Loucy (cell line): ENCODE measurements around the gene SLAMF7.
A peak's percentile ranks its signal among the peaks of the same experiment; 100 is the strongest.
"Not testable (repeated sequence)": the region's sequence is repeated elsewhere in the genome, so short reads cannot be mapped to it uniquely, and the experiment has no call there.

ENCODE experiments used
- H2AFZ ChIP-seq: fragments of 200-600 bp; sonication (generic); 2 replicates; pipeline ENCODE4 v1.6.0; 2016; ENCODE audit warnings: antibody characterized with exemption, mild to moderate bottlenecking, low read length, moderate library complexity
- H3F3A ChIP-seq: fragments of 200-600 bp; 2 replicates; pipeline ENCODE4 v1.6.0; 2016; ENCODE audit warnings: antibody characterized with exemption, low read depth, mild to moderate bottlenecking
- H3K27me3 ChIP-seq: fragments of 200-600 bp; sonication (generic); 2 replicates; pipeline ENCODE4 v1.6.1; 2014; ENCODE audit warnings: low read length, mild to moderate bottlenecking; ENCODE audit not compliant: insufficient read depth, poor library complexity, severe bottlenecking
- H3K36me3 ChIP-seq: fragments of 200-600 bp; sonication (generic); 2 replicates; pipeline ENCODE4 v1.6.1; 2016; ENCODE audit warnings: low read length; ENCODE audit not compliant: insufficient read depth
- H3K4me1 ChIP-seq: fragments of 200-600 bp; sonication (generic); 2 replicates; pipeline ENCODE4 v1.5.1; 2014; ENCODE audit warnings: low read length, mild to moderate bottlenecking; ENCODE audit not compliant: insufficient read depth, poor library complexity, severe bottlenecking
- H3K4me2 ChIP-seq: fragments of 200-600 bp; sonication (generic); 2 replicates; pipeline ENCODE4 v1.6.0; 2014; ENCODE audit warnings: antibody characterized with exemption, low read length, low read depth, mild to moderate bottlenecking; ENCODE audit not compliant: poor library complexity, severe bottlenecking
- H3K4me3 ChIP-seq: fragments of 200-600 bp; sonication (generic); 2 replicates; pipeline ENCODE4 v1.5.1; 2014; ENCODE audit warnings: low read length, mild to moderate bottlenecking, mixed read lengths; ENCODE audit not compliant: poor library complexity, severe bottlenecking
- H3K79me2 ChIP-seq: fragments of 200-600 bp; sonication (generic); 2 replicates; pipeline ENCODE4 v1.6.1; 2014; ENCODE audit warnings: low read length; ENCODE audit not compliant: insufficient read depth
- H3K9ac ChIP-seq: fragments of 200-600 bp; sonication (generic); 2 replicates; pipeline ENCODE4 v1.6.0; 2014; ENCODE audit warnings: mild to moderate bottlenecking, low read depth, low read length, moderate library complexity; ENCODE audit not compliant: poor library complexity, severe bottlenecking
- H3K9me2 ChIP-seq: fragments of 200-600 bp; sonication (generic); replicated peaks from 2 replicates; pipeline ENCODE4 v1.6.1; 2016; ENCODE audit warnings: low read depth, low read length, mixed read lengths
- H3K9me3 ChIP-seq: fragments of 200-600 bp; sonication (generic); 2 replicates; pipeline ENCODE4 v1.6.1; 2014; ENCODE audit warnings: mild to moderate bottlenecking, antibody characterized with exemption, low read length, low read depth; ENCODE audit not compliant: insufficient read depth
- H4K20me1 ChIP-seq: fragments of 200-600 bp; sonication (generic); 2 replicates; pipeline ENCODE4 v1.6.0; 2014; ENCODE audit warnings: antibody characterized with exemption, low read length, mild to moderate bottlenecking; ENCODE audit not compliant: insufficient read depth, poor library complexity, severe bottlenecking
- EZH2phosphoT487 ChIP-seq: fragments of 200-600 bp; IDR thresholded peaks from 2 replicates; pipeline ENCODE4 v1.6.1; 2018; ENCODE audit warnings: antibody characterized with exemption, mild to moderate bottlenecking, moderate library complexity, borderline replicate concordance
- TF ChIP-seq, protein P1 (sequence below): fragments of 200-600 bp; sonication (generic); conservative IDR thresholded peaks from 2 replicates; pipeline ENCODE4 v1.5.1; 2014; ENCODE audit warnings: mild to moderate bottlenecking, antibody characterized with exemption, low read length

Gene SLAMF7

GRCh38 chr1:160739098-160739511 is at the start of gene SLAMF7:
SLAMF7 (plus strand) TSS chr1:160739247; CDS start chr1:160739302, 55 bp downstream.
- no peaks in the 10 kb centered on the region for H3K27me3 ChIP-seq
- H3K9me3 ChIP-seq, result peaks cover 9% of the 10 kb centered on the region; the same call in 1 of the 2 replicates
- H3K36me3 ChIP-seq, result no peaks in the 10 kb centered on the region
- no peak within 1 kb of the TSS for H3K4me3 ChIP-seq
- H4K20me1 ChIP-seq, result no peaks in the 10 kb centered on the region
- H3K9me2 ChIP-seq, result no peaks in the 10 kb centered on the region
- no peaks in the 10 kb centered on the region for H3K4me1 ChIP-seq
- H3F3A ChIP-seq, result no peaks in the 10 kb centered on the region
- H3K4me2 ChIP-seq, result no peak within 1 kb of the TSS
- H3K9ac ChIP-seq, result no peak within 1 kb of the TSS
- no peaks in the 10 kb centered on the region for H3K79me2 ChIP-seq
- no peak within 1 kb of the TSS for H2AFZ ChIP-seq
- TF ChIP-seq, protein P1, sequence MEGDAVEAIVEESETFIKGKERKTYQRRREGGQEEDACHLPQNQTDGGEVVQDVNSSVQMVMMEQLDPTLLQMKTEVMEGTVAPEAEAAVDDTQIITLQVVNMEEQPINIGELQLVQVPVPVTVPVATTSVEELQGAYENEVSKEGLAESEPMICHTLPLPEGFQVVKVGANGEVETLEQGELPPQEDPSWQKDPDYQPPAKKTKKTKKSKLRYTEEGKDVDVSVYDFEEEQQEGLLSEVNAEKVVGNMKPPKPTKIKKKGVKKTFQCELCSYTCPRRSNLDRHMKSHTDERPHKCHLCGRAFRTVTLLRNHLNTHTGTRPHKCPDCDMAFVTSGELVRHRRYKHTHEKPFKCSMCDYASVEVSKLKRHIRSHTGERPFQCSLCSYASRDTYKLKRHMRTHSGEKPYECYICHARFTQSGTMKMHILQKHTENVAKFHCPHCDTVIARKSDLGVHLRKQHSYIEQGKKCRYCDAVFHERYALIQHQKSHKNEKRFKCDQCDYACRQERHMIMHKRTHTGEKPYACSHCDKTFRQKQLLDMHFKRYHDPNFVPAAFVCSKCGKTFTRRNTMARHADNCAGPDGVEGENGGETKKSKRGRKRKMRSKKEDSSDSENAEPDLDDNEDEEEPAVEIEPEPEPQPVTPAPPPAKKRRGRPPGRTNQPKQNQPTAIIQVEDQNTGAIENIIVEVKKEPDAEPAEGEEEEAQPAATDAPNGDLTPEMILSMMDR, result no peak
- TF ChIP-seq EZH2phosphoT487, result no peak

- not testable (repeated sequence) for H3K9me3 ChIP-seq, H4K20me1 ChIP-seq, H3K27me3 ChIP-seq, H2AFZ ChIP-seq, H3K4me2 ChIP-seq, H3K36me3 ChIP-seq, H3K4me3 ChIP-seq, H3K79me2 ChIP-seq, H3F3A ChIP-seq, H3K4me1 ChIP-seq, H3K9me2 ChIP-seq, H3K9ac ChIP-seq
- TF ChIP-seq, protein P1, result peak; percentile 51
These were observed 46.7 kb upstream of the SLAMF7 start for GRCh38 chr1:160692390-160692789.

DNA sequence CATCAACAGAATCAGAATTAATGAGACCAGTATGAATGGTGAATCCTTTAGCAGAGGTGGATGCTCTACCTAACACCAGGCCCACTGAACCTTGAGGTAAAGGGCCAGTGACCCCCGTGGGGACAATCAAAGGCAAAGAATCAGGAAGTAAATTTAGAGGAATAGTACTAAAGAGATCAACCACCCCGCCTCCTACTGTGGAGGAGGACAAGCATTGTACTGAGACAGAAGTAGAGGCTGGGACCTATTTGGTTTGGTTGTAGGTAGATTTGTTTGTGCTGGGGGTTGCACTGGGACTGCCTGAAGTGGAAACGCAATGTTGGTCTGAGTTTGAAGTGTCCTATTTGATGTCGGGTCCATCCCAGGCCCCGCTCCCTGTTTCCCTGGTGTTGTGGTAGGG is 36.9 kb upstream of the SLAMF7 start:
- no peaks in the 10 kb centered on the region for H3K27me3 ChIP-seq

More for the DNA sequence above, 36.9 kb upstream of the SLAMF7 start:
- no peaks in the 10 kb centered on the region for H3K9me3 ChIP-seq
- no peaks in the 10 kb centered on the region for H3F3A ChIP-seq
- no peak overlapping the region for H3K4me2 ChIP-seq
- no peaks in the 10 kb centered on the region for H3K9me2 ChIP-seq
- H3K9ac ChIP-seq, result no peak overlapping the region
- H3K79me2 ChIP-seq, result peaks cover 53% of the 10 kb centered on the region
- H4K20me1 ChIP-seq, result no peaks in the 10 kb centered on the region
- H3K4me1 ChIP-seq, result peaks cover 24% of the 10 kb centered on the region
- TF ChIP-seq, protein P1, result no peak
- TF ChIP-seq EZH2phosphoT487, result no peak
- H2AFZ ChIP-seq, result no peak overlapping the region
- H3K36me3 ChIP-seq, result no peaks in the 10 kb centered on the region
- no peak overlapping the region for H3K4me3 ChIP-seq
